ENCODE measurements around the gene RSBN1. TPM values are rescaled to one million over a fixed set of nuclear protein-coding genes. Genes with fewer than 3 reads are reported as not detected.

Gene RSBN1
- total and polyA plus RNA-seq, 12 donors, result 2.1 to 13.9 (median 11.3) TPM

GRCh38 chr1:113763661-113764060 is 48.6 kb downstream of the RSBN1 start:
- WGBS, 2 donors, result 92 to 96% methylated on average over 2 of the region's 2 CpGs
- H3K36me3 ChIP-seq, result peaks cover 0 to 61% (median 10%) of the 10 kb centered on the region in 9 donors
- no peak for TF ChIP-seq CTCF (IDR thresholded peaks at IDR 0.05)
- H3K4me1 ChIP-seq, result peaks cover 0 to 8% (median 5%) of the 10 kb centered on the region in 9 donors
- intact Hi-C loops (cut with DNase I), result no loop called here
- no peak overlapping the region for H3K27ac ChIP-seq
- ATAC-seq (no peak), DNase-seq (no peak)
- no peak overlapping the region for H3K4me3 ChIP-seq
- no peaks in the 10 kb centered on the region for H3K9me3 ChIP-seq
- H3K27me3 ChIP-seq, result no peaks in the 10 kb centered on the region

GRCh38 chr1:113761937-113762336 is 50.3 kb downstream of the RSBN1 start:
- ATAC-seq (no peak), DNase-seq (no peak)
- intact Hi-C loops (cut with DNase I), result no loop called here
- 95 to 97% methylated on average over 3 of the region's 3 CpGs for WGBS, 2 donors
- Histone ChIP-seq H3K4me1 (peaks cover 0 to 20% (median 14%) of the 10 kb centered on the region in 9 donors), H3K27ac (no peak overlapping the region), H3K36me3 (peaks cover 0 to 47% (median 5%) of the 10 kb centered on the region in 9 donors), H3K9me3 (no peaks in the 10 kb centered on the region), H3K4me3 (no peak overlapping the region), H3K27me3 (no peaks in the 10 kb centered on the region)
- TF ChIP-seq CTCF (IDR thresholded peaks at IDR 0.05), result no peak

- peak overlapping the region in 9 of 10 donors; percentile 84 to 99 (median 97) for H3K27ac ChIP-seq
- H3K4me1 ChIP-seq, result peaks cover 0 to 33% (median 20%) of the 10 kb centered on the region in 9 donors
- DNase-seq (no peak), ATAC-seq (no peak)
- H3K36me3 ChIP-seq, result peaks cover 0 to 41% (median 0%) of the 10 kb centered on the region in 9 donors
- H3K27me3 ChIP-seq, result no peaks in the 10 kb centered on the region
- WGBS, 2 donors, result 75 to 78% methylated on average over 23 of the region's 23 CpGs
- intact Hi-C loops (cut with DNase I), result no loop called here
- H3K9me3 ChIP-seq, result no peaks in the 10 kb centered on the region
- no peak for TF ChIP-seq CTCF (IDR thresholded peaks at IDR 0.05)
- H3K4me3 ChIP-seq, result peak overlapping the region; percentile 77 to 99 (median 94)
These were observed 51.9 kb downstream of the RSBN1 start for GRCh38 chr1:113760102-113761080.

GRCh38 chr1:113759333-113760101 is 52.8 kb downstream of the RSBN1 start, which contains the start of gene PHTF1:
Gene PHTF1 (minus strand): TSS chr1:113759486. CDS start chr1:113758703, 783 bp downstream.
- 0 to 1% methylated on average over 46 to 47 of the region's 47 CpGs for WGBS, 2 donors
- H3K9me3 ChIP-seq, result no peaks in the 10 kb centered on the region
- intact Hi-C loops (cut with DNase I), result loop anchor here in 8 of 10 donors (1.0 to 10.0 kb wide), 7 partner anchors 38 to 145 kb away; partner anchors contain the start of genes RSBN1 (in 8 of the 8), AP4B1 (in 3 of the 8) and DCLRE1B (in 2 of the 8)
- peaks cover 0 to 33% (median 20%) of the 10 kb centered on the region in 9 donors for H3K4me1 ChIP-seq
- H3K27ac ChIP-seq, result peak within 1 kb of the TSS; percentile 81 to 99 (median 97)
- DNase-seq (peak; percentile 71 to 79), ATAC-seq (peak; percentile 90 to 97 (median 94))
- peak within 1 kb of the TSS; percentile 77 to 99 (median 94) for H3K4me3 ChIP-seq
- no peaks in the 10 kb centered on the region for H3K27me3 ChIP-seq
- H3K36me3 ChIP-seq, result peaks cover 0 to 38% (median 0%) of the 10 kb centered on the region in 9 donors
- TF ChIP-seq CTCF (IDR thresholded peaks at IDR 0.05), result no peak
